Mucosa of rectum (tissue), 2 donors: ENCODE measurements around the gene CDC45.
"Not testable (repeated sequence)": the region's sequence is repeated elsewhere in the genome, so short reads cannot be mapped to it uniquely, and the experiment has no call there.

ENCODE experiments used
- H3K27ac ChIP-seq, 2 donors: one replicate each; pipeline ENCODE4 v1.7.0; 2013; ENCODE audit warnings: inconsistent platforms in 2 of 2, low read depth in 2 of 2, low read length in 2 of 2
- H3K27me3 ChIP-seq, 2 donors: one replicate each; pipeline ENCODE4 v1.7.0; 2013; ENCODE audit warnings: low read length in 2 of 2; ENCODE audit not compliant: control insufficient read depth in 2 of 2, insufficient read depth in 2 of 2
- H3K36me3 ChIP-seq, 2 donors: one replicate each; pipeline ENCODE4 v1.7.0; 2013; ENCODE audit warnings: low read length in 2 of 2; ENCODE audit not compliant: control insufficient read depth in 2 of 2, insufficient read depth in 2 of 2
- H3K4me1 ChIP-seq, 2 donors: one replicate each; pipeline ENCODE4 v1.7.0; 2013; ENCODE audit warnings: low read length in 2 of 2, mild to moderate bottlenecking in 1 of 2; ENCODE audit not compliant: control insufficient read depth in 2 of 2, insufficient read depth in 2 of 2
- H3K4me3 ChIP-seq, 2 donors: one replicate each; pipeline ENCODE4 v1.7.0; 2013; ENCODE audit warnings: low read length in 2 of 2
- H3K9ac ChIP-seq, 2 donors: one replicate each; pipeline ENCODE4 v1.7.0; 2013; ENCODE audit warnings: low read length in 2 of 2, low read depth in 1 of 2, mild to moderate bottlenecking in 1 of 2
- H3K9me3 ChIP-seq, 2 donors: one replicate each; pipeline ENCODE4 v1.7.0; 2013; ENCODE audit warnings: low read length in 2 of 2; ENCODE audit not compliant: control insufficient read depth in 2 of 2
- donor health status: healthy.
- donor health status: Normal muscosa, but diverticular disease.

The CDC45 gene

GRCh38 chr22:19526076-19526701 is 46.5 kb downstream of the CDC45 start:
- Histone ChIP-seq H3K27me3 (peaks cover 8 to 14% of the 10 kb centered on the region in 2 donors), H3K4me1 (peaks cover 0 to 8% of the 10 kb centered on the region in 2 donors), H3K27ac (no peak overlapping the region), H3K9ac (no peak overlapping the region), H3K36me3 (no peaks in the 10 kb centered on the region), H3K4me3 (no peak overlapping the region), H3K9me3 (no peaks in the 10 kb centered on the region)

GRCh38 chr22:19526702-19527111 is 47.0 kb downstream of the CDC45 start:
- Histone ChIP-seq H3K36me3 (no peaks in the 10 kb centered on the region), H3K4me1 (peaks cover 0 to 8% of the 10 kb centered on the region in 2 donors), H3K27me3 (peaks cover 8 to 14% of the 10 kb centered on the region in 2 donors), H3K4me3 (no peak overlapping the region), H3K9ac (no peak overlapping the region), H3K9me3 (no peaks in the 10 kb centered on the region), H3K27ac (no peak overlapping the region)

GRCh38 chr22:19527321-19527721 is 47.6 kb downstream of the CDC45 start:
- no peaks in the 10 kb centered on the region for H3K36me3 ChIP-seq
- H3K27me3 ChIP-seq, result peaks cover 8 to 14% of the 10 kb centered on the region in 2 donors
- peaks cover 0 to 8% of the 10 kb centered on the region in 2 donors for H3K4me1 ChIP-seq
- no peak overlapping the region for H3K9ac ChIP-seq
- H3K4me3 ChIP-seq, result no peak overlapping the region
- H3K9me3 ChIP-seq, result no peaks in the 10 kb centered on the region
- H3K27ac ChIP-seq, result no peak overlapping the region

GRCh38 chr22:19527861-19528417 is 48.2 kb downstream of the CDC45 start:
- peaks cover 6 to 13% of the 10 kb centered on the region in 2 donors for H3K27me3 ChIP-seq
- H3K9ac ChIP-seq, result no peak overlapping the region
- no peaks in the 10 kb centered on the region for H3K36me3 ChIP-seq
- H3K4me3 ChIP-seq, result no peak overlapping the region
- no peaks in the 10 kb centered on the region for H3K9me3 ChIP-seq
- H3K27ac ChIP-seq, result no peak overlapping the region
- peaks cover 0 to 8% of the 10 kb centered on the region in 2 donors for H3K4me1 ChIP-seq

- Histone ChIP-seq H3K4me3 (no peak overlapping the region), H3K4me1 (no peaks in the 10 kb centered on the region), H3K36me3 (no peaks in the 10 kb centered on the region), H3K27ac (no peak overlapping the region), H3K9ac (no peak overlapping the region), H3K27me3 (peaks cover 0 to 8% of the 10 kb centered on the region in 2 donors), H3K9me3 (no peaks in the 10 kb centered on the region)
These were observed 50.1 kb downstream of the CDC45 start for GRCh38 chr22:19529811-19530210.

- Histone ChIP-seq H3K27ac (no peak overlapping the region), H3K27me3 (peaks cover 0 to 4% of the 10 kb centered on the region in 2 donors), H3K9ac (no peak overlapping the region), H3K9me3 (no peaks in the 10 kb centered on the region), H3K4me3 (no peak overlapping the region), H3K36me3 (no peaks in the 10 kb centered on the region), H3K4me1 (no peaks in the 10 kb centered on the region)
These were observed 51.0 kb downstream of the CDC45 start for GRCh38 chr22:19530751-19531150.

GRCh38 chr22:19531327-19531726 is 51.6 kb downstream of the CDC45 start:
- not testable (repeated sequence) for H3K9ac ChIP-seq, H3K4me1 ChIP-seq

GRCh38 chr22:19533049-19533626 is 53.4 kb downstream of the CDC45 start:
- Histone ChIP-seq H3K4me3 (no peak overlapping the region), H3K27ac (no peak overlapping the region), H3K9me3 (no peaks in the 10 kb centered on the region), H3K36me3 (no peaks in the 10 kb centered on the region), H3K27me3 (no peaks in the 10 kb centered on the region), H3K4me1 (no peaks in the 10 kb centered on the region), H3K9ac (no peak overlapping the region)

More at GRCh38 chr22:19531327-19531726, 51.6 kb downstream of the CDC45 start:
- H3K27me3 ChIP-seq, H3K4me3 ChIP-seq, H3K36me3 ChIP-seq, H3K27ac ChIP-seq, H3K9me3 ChIP-seq: not testable (repeated sequence)

- Histone ChIP-seq H3K4me3 (no peak overlapping the region), H3K9me3 (no peaks in the 10 kb centered on the region), H3K36me3 (no peaks in the 10 kb centered on the region), H3K9ac (no peak overlapping the region), H3K27ac (no peak overlapping the region), H3K27me3 (no peaks in the 10 kb centered on the region), H3K4me1 (no peaks in the 10 kb centered on the region)
These were observed 54.1 kb downstream of the CDC45 start for GRCh38 chr22:19533857-19534256.

GRCh38 chr22:19535001-19535400 is 55.3 kb downstream of the CDC45 start:
- Histone ChIP-seq H3K4me1 (no peaks in the 10 kb centered on the region), H3K27ac (no peak overlapping the region), H3K9ac (no peak overlapping the region), H3K27me3 (no peaks in the 10 kb centered on the region), H3K4me3 (no peak overlapping the region), H3K9me3 (no peaks in the 10 kb centered on the region), H3K36me3 (no peaks in the 10 kb centered on the region)
